Measurements from ENCODE around the gene CLIC3.

GRCh38 chr9:136960938-136961275, 35.5 kb downstream of the CLIC3 start:
- TF ChIP-seq CTCF (IDR thresholded peaks at IDR 0.05) (no peak), POLR2A (IDR thresholded peaks at IDR 0.05) (no peak)
